TTC549 (cell line): ENCODE results near the gene PERM1.
"Not testable (repeated sequence)": the region's sequence is repeated elsewhere in the genome, so short reads cannot be mapped to it uniquely, and the experiment has no call there.

ENCODE experiments used
- FAIRE-seq: peaks from 2 replicates; lab custom pipeline; 2012; peaks lifted over from hg19 to GRCh38; lab: Jason Lieb, UNC

Gene PERM1

DNA sequence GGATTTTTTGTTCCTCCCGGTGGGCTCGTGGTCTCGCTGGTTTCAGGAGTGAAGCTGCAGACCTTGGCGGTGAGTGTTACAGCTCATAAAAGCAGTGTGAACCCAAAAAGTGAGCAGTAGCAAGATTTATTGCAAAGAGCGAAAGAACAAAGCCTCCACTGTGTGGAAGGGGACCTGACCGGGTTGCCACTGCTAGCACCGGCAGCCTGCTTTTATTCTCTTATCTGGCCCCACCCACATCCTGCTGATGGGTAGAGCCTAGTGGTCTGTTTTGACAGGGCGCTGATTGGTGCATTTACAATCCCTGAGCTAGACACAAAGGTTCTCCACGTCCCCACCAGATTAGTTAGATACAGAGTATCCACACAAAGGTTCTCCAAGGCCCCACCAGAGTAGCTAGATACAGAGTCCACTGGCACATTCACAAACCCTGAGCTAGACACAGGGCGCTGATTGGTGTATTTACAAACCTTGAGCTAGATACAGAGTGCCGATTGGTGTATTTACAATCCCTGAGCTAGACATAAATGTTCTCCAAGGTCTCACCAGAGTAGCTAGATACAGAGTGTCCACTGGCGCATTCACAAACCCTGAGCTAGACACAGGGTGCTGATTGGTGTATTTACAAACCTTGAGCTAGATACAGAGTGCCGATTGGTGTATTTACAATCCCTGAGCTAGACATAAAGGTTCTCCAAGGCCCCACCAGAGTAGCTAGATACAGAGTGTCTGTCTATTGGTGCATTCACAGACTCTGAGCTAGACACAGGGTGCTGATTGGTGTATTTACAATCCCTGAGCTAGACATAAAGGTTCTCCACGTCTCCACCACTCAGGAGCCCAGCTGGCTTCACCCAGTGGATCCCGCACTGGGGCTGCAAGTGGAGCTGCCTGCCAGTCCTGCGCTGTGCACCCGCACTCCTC is 35.8 kb upstream of the PERM1 start:
- not testable (repeated sequence) for FAIRE-seq

- FAIRE-seq: no peak
Observed at GRCh38 chr1:1014799-1015681, 33.1 kb upstream of the PERM1 start.

DNA sequence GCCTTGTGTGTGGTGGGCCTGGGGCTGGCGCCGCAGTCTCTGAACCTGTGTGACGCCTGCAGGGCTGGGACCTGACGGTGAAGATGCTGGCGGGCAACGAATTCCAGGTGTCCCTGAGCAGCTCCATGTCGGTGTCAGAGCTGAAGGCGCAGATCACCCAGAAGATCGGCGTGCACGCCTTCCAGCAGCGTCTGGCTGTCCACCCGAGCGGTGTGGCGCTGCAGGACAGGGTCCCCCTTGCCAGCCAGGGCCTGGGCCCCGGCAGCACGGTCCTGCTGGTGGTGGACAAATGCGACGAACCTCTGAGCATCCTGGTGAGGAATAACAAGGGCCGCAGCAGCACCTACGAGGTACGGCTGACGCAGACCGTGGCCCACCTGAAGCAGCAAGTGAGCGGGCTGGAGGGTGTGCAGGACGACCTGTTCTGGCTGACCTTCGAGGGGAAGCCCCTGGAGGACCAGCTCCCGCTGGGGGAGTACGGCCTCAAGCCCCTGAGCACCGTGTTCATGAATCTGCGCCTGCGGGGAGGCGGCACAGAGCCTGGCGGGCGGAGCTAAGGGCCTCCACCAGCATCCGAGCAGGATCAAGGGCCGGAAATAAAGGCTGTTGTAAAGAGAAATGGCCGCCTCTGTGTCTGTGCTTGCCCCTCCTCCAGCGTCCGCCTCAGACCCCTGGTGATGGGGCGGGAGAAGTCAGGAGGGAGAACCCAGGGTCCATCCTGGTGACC is 32.2 kb upstream of the PERM1 start:
- no peak for FAIRE-seq

DNA sequence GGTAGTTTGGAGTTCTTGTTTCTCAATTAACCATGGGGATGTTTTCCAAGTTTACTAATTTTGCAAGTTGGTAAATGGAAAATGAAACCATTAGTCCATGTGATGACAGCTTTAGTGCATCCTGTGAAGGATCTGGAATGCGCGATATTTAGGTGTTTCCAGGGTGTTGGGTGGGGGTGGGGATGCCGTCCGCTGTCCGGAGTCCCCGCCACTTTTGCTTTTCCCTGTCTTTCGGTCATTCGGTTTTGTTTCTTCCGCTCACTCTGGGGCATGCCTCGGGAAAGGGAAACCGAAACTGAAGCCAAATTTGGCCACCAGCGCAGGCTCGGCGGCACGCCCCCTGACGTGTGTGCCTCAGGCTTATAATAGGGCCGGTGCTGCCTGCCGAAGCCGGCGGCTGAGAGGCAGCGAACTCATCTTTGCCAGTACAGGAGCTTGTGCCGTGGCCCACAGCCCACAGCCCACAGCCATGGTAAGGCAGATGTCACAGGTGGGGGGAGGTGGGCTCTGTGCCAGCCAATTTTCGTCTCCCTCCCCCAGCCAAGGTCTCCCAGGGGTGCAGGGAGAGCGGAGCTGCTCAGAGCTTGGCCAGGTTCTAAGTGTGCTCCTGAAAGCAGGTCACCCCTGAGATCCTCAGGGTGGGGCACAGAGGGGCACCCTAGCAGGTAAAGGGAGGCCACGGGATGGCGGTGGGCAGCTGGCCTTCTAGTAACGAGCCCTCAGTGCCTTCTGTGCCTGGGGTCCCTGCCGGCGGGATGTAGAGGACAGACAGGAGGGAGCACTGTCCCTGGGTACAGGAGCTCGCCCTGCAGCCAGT is 31.4 kb upstream of the PERM1 start, which contains the start of gene ISG15:
TSS of gene ISG15 (plus strand) at position 393 of the 817 bp plus-strand sequence. CDS start at position 470, 77 bp downstream.
- no peak for FAIRE-seq

GRCh38 chr1:1012736-1013104 is 30.8 kb upstream of the PERM1 start:
- not testable (repeated sequence) for FAIRE-seq

DNA sequence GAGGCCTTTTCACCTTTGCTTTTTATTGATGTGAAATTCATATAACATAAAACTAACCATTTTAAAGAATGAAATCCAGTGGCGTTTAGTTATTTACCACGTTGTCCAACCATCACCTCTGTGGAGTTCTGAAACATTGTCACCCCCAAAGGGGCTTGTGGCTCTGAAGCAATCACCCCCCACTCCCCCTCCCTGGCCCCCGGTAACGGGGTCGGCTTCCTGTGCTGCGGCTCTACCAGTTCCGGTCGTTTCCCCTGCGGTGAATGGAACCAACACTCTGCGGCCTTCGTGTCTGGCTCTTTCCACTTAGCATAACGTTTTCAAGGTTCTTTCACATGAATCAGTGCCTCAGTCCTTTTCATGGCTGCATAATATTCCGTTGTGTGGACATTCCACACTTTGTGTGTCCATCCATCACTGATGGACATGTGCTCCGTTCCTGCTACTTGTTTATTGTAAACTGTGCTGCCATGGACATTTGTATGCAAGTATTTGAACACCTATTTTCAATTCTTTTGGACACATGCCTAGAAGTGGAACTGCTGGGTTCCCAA is 29.6 kb upstream of the PERM1 start:
- no peak for FAIRE-seq

- not testable (repeated sequence) for FAIRE-seq
Observed at GRCh38 chr1:1010131-1010530, 28.2 kb upstream of the PERM1 start.

GRCh38 chr1:1006305-1007159 is 24.6 kb upstream of the PERM1 start:
- FAIRE-seq: no peak

DNA sequence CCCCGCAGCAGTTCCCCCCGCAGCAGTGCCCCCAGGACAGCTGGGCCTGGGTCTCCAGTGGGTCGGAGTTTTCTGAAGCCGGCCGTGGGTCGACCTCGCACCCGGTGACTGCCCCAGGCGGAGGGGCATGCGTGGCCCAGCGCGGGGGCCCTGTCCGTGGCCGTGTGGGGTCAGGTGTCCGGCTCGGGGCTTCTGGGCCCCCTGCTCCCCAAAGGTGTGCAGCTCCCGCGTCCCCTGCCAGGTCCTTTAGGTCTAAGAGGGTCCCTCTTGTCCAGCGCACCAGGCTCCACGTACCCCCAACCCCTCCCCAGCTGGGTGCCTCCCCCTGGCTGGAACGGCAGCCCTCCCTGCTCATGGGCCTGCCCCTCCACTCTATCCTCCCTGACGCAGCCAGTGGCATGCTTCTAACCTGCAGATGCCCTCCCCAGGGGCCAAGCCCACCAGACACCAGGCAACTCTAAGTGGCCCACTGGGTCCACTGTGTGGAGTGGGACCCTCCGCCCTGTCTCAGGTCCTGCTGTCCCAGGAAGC is 23.9 kb upstream of the PERM1 start:
- no peak for FAIRE-seq

DNA sequence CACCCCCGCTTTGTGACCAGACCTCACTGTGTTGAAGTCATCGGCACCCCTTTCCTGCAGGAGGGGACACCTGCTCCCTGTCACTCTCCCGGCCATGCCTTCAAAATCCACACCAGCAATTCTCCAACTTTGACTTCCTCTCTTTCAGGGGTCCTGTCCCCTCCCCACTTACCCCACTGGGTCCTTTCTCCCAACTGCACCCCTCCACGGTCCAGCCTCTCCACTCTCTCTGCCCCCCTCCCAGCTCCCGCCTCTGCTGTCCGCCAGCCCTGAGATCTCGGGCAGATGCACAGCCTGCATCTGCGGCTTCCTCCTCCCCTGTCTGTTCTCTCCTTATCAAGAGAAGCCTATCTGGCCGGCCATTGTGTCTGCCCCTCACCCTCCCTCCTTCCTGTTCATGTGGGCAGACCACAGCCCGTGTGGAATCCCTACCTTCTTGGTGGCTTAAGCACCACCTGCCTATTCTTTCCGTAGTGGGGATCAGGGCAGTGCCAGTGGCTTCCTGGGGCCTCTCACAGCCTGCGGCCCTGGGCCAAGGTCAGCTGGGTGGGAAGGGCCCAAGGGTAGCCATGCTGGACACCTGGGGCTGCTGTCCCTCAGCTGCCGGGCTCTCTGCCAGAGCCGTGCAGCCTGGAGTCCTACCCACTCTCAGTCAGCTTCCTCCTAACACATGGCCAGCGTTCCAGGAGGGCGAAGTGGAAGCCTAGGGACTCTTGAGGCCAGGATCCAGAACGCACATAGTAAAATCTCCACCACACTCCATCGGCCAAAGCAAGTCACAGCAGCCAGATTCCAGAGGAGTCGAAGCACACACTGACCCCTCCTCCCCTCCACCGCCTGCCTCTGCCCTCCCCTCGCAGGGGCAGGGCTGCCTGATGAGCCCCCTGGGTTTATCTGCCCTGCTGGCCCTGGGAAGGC is 23.1 kb upstream of the PERM1 start:
- FAIRE-seq: no peak

- no peak for FAIRE-seq
Observed at GRCh38 chr1:1004420-1004779, 22.5 kb upstream of the PERM1 start.

GRCh38 chr1:1003618-1004419 is 21.9 kb upstream of the PERM1 start:
- FAIRE-seq: no peak

DNA sequence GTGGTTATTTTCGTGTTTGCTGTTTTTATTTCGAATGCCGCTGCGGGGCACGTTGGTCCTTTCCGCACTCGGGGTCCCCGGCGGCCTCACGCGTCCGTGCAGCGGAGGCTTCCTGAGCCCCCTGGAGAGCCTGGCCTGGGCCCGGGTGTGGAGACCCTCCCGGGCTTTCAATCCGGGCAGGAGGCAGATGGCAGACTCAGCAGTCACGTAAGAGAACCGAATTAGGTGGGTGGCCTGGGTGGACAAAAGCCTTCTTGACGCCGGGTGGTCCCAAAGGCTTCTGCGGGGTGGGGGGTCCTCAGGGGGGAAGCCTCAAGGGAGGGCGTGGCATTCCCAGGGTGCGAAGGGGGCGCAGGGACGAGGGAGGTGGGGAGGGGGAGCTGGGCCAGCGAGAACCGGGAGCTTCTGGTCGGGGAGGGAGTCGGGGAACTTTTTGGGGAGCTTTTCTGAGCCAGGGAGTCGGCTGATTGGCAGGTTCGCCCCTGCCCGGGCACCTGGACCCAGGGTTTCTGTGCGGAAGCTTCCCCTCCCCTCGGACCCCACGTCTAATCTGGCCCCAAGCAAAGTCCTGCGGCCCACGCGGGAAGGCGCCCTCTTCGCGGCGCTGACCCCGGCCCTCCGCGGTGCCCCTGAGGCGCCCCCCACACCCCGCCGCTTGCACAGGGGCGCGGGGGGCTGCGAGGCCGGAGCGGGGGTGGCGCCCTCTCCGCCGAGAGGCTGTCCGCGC is 19.3 kb upstream of the PERM1 start:
- FAIRE-seq: no peak

- FAIRE-seq: no peak
Observed at GRCh38 chr1:1000357-1001056, 18.6 kb upstream of the PERM1 start.

GRCh38 chr1:999725-1000356 is 17.9 kb upstream of the PERM1 start, which contains the start of gene HES4:
TSS of gene HES4 (minus strand) at chr1:1000097. CDS start at chr1:999973, 124 bp downstream.
- no peak for FAIRE-seq
